NT2/D1 (cell line): ENCODE data around the gene TRIM69.

Experiments
- YY1 ChIP-seq: IDR thresholded peaks from 2 replicates; pipeline ENCODE4 v1.6.1; 2011; ENCODE audit not compliant: insufficient read length, insufficient read depth
- ZNF274 ChIP-seq: IDR thresholded peaks from 2 replicates; pipeline ENCODE4 v1.6.1; 2011; ENCODE audit warnings: mild to moderate bottlenecking, low read depth, low read length

DNA sequence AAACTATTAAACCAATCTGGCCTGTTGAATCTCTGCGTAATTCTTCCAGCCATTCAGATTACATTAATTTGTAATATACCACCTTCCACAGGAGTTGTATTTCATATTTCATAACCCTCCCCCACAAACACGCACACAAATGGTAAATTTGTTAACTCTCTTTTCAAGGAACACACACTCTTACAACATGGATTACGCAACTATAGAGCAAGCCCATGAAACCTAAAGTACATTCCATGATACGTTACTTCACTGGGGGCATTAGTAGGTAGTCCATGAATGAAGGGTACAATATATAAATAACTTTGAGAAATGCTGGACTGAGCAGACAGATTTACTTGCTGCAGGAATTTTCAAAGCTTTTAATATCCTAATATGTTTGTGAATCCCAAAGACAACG, 65.0 kb downstream of the TRIM69 start:
- no peak for TF ChIP-seq YY1
- TF ChIP-seq ZNF274 = no peak
